Measurements from ENCODE around the gene PDE3A.

The PDE3A gene

GRCh38 chr12:20555771-20556170 lies 187.4 kb downstream of the PDE3A start:
- H3K27ac ChIP-seq (ENCODE audit: low read length) = no peak overlapping the region
- no peak overlapping the region for H3K9ac ChIP-seq (ENCODE audit: low read length)
- H3K9me2 ChIP-seq (replicated peaks; ENCODE audit: insufficient read depth, low read length) = no peaks in the 10 kb centered on the region
- no peaks in the 10 kb centered on the region for H3K4me1 ChIP-seq (ENCODE audit: low read length)
- no peak overlapping the region for H3K4me3 ChIP-seq (ENCODE audit: low read length)
- H3K27me3 ChIP-seq (replicated peaks; ENCODE audit: insufficient read depth, low read length) = no peaks in the 10 kb centered on the region
- H3K79me2 ChIP-seq (ENCODE audit: low read length) = no peaks in the 10 kb centered on the region
- no peaks in the 10 kb centered on the region for H3F3A ChIP-seq (ENCODE audit: insufficient read depth, low read length)
- DNase-seq = no peak
- no peaks in the 10 kb centered on the region for H3K36me3 ChIP-seq (replicated peaks; ENCODE audit: insufficient read depth, low read length)
- no peaks in the 10 kb centered on the region; the same call in 1 of the 2 replicates for H4K20me1 ChIP-seq (ENCODE audit: insufficient read depth, low read length)
- H2AFZ ChIP-seq (ENCODE audit: low read length) = no peak overlapping the region
- TF ChIP-seq EZH2phosphoT487 (IDR thresholded peaks at IDR 0.05; ENCODE audit: low read length) = no peak
- no peak overlapping the region for H3K4me2 ChIP-seq (ENCODE audit: low read depth, low read length)
- H3K9me3 ChIP-seq (replicated peaks; ENCODE audit: insufficient read depth, low read length) = no peaks in the 10 kb centered on the region

- Histone ChIP-seq H3K27me3 (replicated peaks; ENCODE audit: insufficient read depth, low read length) (no peaks in the 10 kb centered on the region), H3K4me1 (ENCODE audit: low read length) (no peaks in the 10 kb centered on the region), H3K36me3 (replicated peaks; ENCODE audit: insufficient read depth, low read length) (no peaks in the 10 kb centered on the region), H3K27ac (ENCODE audit: low read length) (no peak overlapping the region), H3K9ac (ENCODE audit: low read length) (no peak overlapping the region), H3K4me3 (ENCODE audit: low read length) (no peak overlapping the region), H3K9me3 (replicated peaks; ENCODE audit: insufficient read depth, low read length) (no peaks in the 10 kb centered on the region), H2AFZ (ENCODE audit: low read length) (no peak overlapping the region), H3K79me2 (ENCODE audit: low read length) (no peaks in the 10 kb centered on the region), H3K9me2 (replicated peaks; ENCODE audit: insufficient read depth, low read length) (no peaks in the 10 kb centered on the region), H4K20me1 (ENCODE audit: insufficient read depth, low read length) (no peaks in the 10 kb centered on the region; the same call in 1 of the 2 replicates), H3F3A (ENCODE audit: insufficient read depth, low read length) (no peaks in the 10 kb centered on the region), H3K4me2 (ENCODE audit: low read depth, low read length) (no peak overlapping the region)
- TF ChIP-seq EZH2phosphoT487 (IDR thresholded peaks at IDR 0.05; ENCODE audit: low read length) (no peak), CTCF (IDR thresholded peaks at IDR 0.05; ENCODE audit: low read length) (no peak), EZH2 (optimal IDR thresholded peaks at IDR 0.05; ENCODE audit: low read depth, low read length) (no peak)
- no peak for DNase-seq
These were observed 188.8 kb downstream of the PDE3A start for GRCh38 chr12:20557096-20557495.

GRCh38 chr12:20560935-20561334 lies 192.6 kb downstream of the PDE3A start:
- H3K4me1 ChIP-seq (ENCODE audit: low read length) = no peaks in the 10 kb centered on the region
- H3K4me3 ChIP-seq (ENCODE audit: low read length) = no peak overlapping the region
- no peak for DNase-seq
- H3K9ac ChIP-seq (ENCODE audit: low read length) = no peak overlapping the region
- TF ChIP-seq EZH2 (optimal IDR thresholded peaks at IDR 0.05; ENCODE audit: low read depth, low read length) = no peak
- TF ChIP-seq EZH2phosphoT487 (IDR thresholded peaks at IDR 0.05; ENCODE audit: low read length) = no peak
- TF ChIP-seq CTCF (IDR thresholded peaks at IDR 0.05; ENCODE audit: low read length) = no peak
- no peaks in the 10 kb centered on the region for H3K79me2 ChIP-seq (ENCODE audit: low read length)
- H4K20me1 ChIP-seq (ENCODE audit: insufficient read depth, low read length) = no peaks in the 10 kb centered on the region; the same call in 1 of the 2 replicates
- H3K27ac ChIP-seq (ENCODE audit: low read length) = no peak overlapping the region
- H3K36me3 ChIP-seq (replicated peaks; ENCODE audit: insufficient read depth, low read length) = no peaks in the 10 kb centered on the region
- no peak overlapping the region for H3K4me2 ChIP-seq (ENCODE audit: low read depth, low read length)
- no peaks in the 10 kb centered on the region for H3K9me3 ChIP-seq (replicated peaks; ENCODE audit: insufficient read depth, low read length)
- H3K27me3 ChIP-seq (replicated peaks; ENCODE audit: insufficient read depth, low read length) = no peaks in the 10 kb centered on the region
- no peaks in the 10 kb centered on the region for H3K9me2 ChIP-seq (replicated peaks; ENCODE audit: insufficient read depth, low read length)
- no peaks in the 10 kb centered on the region for H3F3A ChIP-seq (ENCODE audit: insufficient read depth, low read length)
- H2AFZ ChIP-seq (ENCODE audit: low read length) = no peak overlapping the region

GRCh38 chr12:20561871-20562270 lies 193.5 kb downstream of the PDE3A start:
- no peaks in the 10 kb centered on the region for H3K79me2 ChIP-seq (ENCODE audit: low read length)
- H3K27me3 ChIP-seq (replicated peaks; ENCODE audit: insufficient read depth, low read length) = no peaks in the 10 kb centered on the region
- no peak overlapping the region for H3K4me3 ChIP-seq (ENCODE audit: low read length)
- H2AFZ ChIP-seq (ENCODE audit: low read length) = no peak overlapping the region
- DNase-seq = no peak
- no peaks in the 10 kb centered on the region for H3K9me2 ChIP-seq (replicated peaks; ENCODE audit: insufficient read depth, low read length)
- H3K4me2 ChIP-seq (ENCODE audit: low read depth, low read length) = no peak overlapping the region
- no peaks in the 10 kb centered on the region for H3K4me1 ChIP-seq (ENCODE audit: low read length)
- H4K20me1 ChIP-seq (ENCODE audit: insufficient read depth, low read length) = no peaks in the 10 kb centered on the region; the same call in 1 of the 2 replicates
- no peaks in the 10 kb centered on the region for H3K36me3 ChIP-seq (replicated peaks; ENCODE audit: insufficient read depth, low read length)
- H3K27ac ChIP-seq (ENCODE audit: low read length) = no peak overlapping the region
- H3K9ac ChIP-seq (ENCODE audit: low read length) = no peak overlapping the region
- H3F3A ChIP-seq (ENCODE audit: insufficient read depth, low read length) = no peaks in the 10 kb centered on the region
- H3K9me3 ChIP-seq (replicated peaks; ENCODE audit: insufficient read depth, low read length) = no peaks in the 10 kb centered on the region
- TF ChIP-seq CTCF (IDR thresholded peaks at IDR 0.05; ENCODE audit: low read length) = no peak
- no peak for TF ChIP-seq EZH2phosphoT487 (IDR thresholded peaks at IDR 0.05; ENCODE audit: low read length)
- no peak for TF ChIP-seq EZH2 (optimal IDR thresholded peaks at IDR 0.05; ENCODE audit: low read depth, low read length)
